Fibroblast of skin of scalp (primary cell): Measurements from ENCODE around the gene SIRT2.
"Not testable (repeated sequence)": the region's sequence is repeated elsewhere in the genome, so short reads cannot be mapped to it uniquely, and the experiment has no call there.

Source experiments
- DNase-seq: peaks from one replicate; pipeline ENCODE4 v3.0.0-alpha.2; 2013

SIRT2 gene

DNA sequence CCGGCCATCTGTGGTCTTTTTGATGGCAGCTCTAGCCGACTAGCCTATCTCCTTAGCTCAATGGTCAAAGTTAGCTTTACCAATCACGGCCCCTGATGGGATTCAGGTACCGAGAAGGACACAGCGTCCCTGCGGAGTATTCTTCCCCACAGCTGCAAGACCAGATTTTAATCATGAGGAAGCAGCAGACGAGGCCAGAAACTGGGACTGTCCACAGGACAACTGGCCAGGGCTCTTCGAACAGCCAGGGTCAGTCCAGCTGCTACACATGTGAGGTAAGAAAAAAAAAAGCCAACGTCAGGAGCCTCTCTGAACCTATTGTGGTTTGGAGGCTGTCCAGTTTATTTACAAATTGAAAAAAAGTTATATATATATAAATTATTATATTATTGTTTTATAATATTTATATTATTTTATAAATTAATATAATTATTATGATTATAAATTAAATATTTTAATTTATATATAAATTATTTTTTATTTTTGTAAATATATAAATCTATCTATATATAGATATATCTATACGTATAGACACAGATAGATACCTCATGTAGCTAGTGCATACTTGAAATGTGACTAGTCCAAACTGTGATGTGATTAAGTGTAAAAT lies 32.1 kb downstream of the SIRT2 start:
- no peak for DNase-seq

- DNase-seq = peak; percentile 33
Measured at GRCh38 chr19:38862321-38863059, 36.9 kb downstream of the SIRT2 start.

- DNase-seq = no peak
Measured at GRCh38 chr19:38861368-38861767, 38.0 kb downstream of the SIRT2 start.

DNA sequence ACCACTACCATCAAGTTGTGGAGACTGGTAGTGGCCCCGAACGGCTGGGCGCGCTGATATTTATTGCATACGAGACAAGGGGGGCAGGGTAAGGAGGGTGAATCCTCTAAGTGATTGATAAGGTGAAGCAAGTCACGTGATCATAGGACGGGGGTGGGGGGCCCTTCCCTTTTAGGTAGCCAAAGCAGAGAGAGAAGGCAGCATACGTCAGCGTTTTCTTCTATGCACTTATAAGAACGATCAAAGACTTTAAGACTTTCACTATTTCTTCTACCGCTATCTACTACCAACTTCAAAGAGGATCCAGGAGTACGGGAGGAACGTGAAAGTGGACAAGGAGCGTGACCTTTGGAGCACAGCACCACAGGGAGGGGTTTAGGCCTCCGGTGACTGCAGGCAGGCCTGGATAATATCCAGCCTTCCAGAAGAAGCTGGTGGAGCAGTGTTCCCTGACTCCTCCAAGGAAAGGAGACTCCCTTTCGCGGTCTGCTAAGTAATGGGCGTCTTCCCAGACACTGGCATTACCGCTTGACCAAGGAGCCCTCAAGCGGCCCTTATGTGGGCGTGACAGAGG lies 39.7 kb downstream of the SIRT2 start:
- DNase-seq = not testable (repeated sequence)

- DNase-seq = no peak
Measured at GRCh38 chr19:38856813-38857212, 42.6 kb downstream of the SIRT2 start.

GRCh38 chr19:38855751-38856150 lies 43.7 kb downstream of the SIRT2 start:
- not testable (repeated sequence) for DNase-seq

- not testable (repeated sequence) for DNase-seq
Measured at GRCh38 chr19:38854961-38855360, 44.5 kb downstream of the SIRT2 start.

- DNase-seq = no peak
Measured at GRCh38 chr19:38853214-38853613, 46.2 kb downstream of the SIRT2 start.

DNA sequence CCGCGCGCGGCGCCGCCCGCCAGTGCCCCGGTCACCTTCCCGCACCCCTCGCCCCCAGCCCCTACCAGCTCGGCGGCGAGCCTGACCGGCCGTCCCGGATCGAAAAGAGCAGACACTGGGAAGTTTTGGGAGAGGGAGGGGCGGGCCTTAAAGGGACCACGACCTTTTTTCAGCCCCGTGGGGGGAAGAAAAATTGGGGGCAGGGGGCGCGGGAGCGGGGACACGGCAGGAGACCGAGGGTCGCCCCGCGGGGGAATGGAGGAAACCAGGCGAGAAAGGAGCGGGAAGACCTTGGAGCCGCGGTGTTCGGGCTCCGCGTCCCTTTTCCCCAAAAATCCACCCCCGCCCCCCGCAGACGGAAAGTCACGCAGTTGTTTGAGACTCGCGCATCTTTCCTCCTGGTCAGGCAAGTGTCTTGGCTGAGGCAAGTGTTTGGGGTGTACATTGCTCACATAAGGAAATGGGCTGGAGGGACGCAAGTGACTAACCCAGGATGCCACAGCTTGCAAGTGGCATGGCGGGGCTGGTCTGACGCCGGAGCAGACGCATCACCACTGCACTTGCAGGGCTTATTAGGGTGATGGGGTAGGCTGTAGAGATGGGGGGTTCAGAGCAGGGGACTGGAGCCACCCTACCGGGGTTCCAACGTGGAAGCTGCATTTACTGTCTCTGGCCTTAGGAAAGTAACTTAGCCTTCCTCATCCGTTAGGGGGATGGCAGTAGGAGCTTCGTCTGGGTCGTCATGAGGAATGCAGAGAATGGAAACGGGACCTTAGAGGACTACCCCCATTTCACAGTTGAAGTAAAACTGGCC lies 47.0 kb downstream of the SIRT2 start:
- peak; percentile 67 for DNase-seq

GRCh38 chr19:38851622-38852230 lies 47.7 kb downstream of the SIRT2 start:
- peak; percentile 95 for DNase-seq

DNA sequence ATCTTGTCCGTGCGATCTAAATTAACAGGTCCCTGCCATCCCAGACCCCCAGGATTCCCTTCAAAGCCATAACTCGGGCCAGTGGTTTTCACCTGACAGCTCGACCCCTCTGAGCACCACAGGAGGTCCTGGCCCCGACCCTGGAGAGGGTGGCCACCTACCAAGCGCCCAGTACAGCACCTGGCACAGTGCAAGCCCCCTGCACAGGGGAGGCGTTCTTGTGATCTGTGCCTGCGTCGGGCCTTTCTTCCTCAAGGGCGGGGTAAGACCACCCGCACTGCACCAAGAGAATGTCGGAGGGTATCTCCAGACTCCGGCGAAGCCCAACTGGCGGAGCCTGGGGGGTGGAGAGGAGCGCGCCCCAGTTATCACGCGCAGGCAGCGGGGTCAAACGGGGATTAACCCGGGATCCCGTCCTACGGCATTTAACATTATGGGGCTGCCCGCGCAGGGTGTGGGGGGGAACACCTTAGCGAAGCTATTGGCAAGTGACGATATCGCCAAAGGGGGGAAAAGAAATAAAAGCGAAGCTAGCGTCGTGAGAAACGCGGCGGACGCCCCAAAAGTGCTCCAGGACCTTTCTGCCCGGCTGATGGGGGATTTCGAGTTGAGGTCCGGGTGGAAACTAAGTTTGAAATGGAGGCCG lies 48.3 kb downstream of the SIRT2 start:
- DNase-seq = no peak

GRCh38 chr19:38850436-38850975 lies 48.9 kb downstream of the SIRT2 start:
- no peak for DNase-seq

DNA sequence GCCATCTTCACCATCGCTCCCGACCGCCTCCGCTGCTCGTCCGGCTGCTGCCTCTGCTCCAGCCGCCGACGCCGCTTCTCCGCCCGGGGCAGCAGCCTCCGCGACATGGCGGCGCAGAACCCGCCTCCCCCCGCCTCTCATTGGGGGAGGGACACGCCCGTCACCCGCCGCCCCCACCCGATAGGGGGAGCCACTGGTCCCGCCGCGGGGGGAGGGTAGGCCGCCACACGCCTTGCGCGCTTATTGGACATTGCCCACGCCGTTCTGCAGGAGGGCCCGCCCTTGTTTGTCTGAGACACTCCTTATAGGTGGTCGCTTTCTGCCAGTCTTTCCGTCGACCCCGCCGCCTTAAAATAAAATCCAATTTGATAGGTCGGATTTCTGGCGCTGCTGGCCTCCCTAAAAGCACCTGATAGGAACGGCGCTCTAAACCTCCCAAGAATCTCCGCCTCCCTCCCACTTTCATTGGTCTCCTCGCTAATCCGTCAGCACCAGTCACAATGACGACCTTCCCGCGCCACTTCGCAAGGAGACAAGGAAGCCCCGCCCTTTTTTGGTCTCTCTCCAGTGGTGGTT lies 49.5 kb downstream of the SIRT2 start, which contains the start of gene HNRNPL:
Gene HNRNPL, minus strand, starts transcription at position 127 of the 576 bp plus-strand sequence. Its CDS starts 20 bp downstream, at position 107.
- peak; percentile 100 for DNase-seq

DNA sequence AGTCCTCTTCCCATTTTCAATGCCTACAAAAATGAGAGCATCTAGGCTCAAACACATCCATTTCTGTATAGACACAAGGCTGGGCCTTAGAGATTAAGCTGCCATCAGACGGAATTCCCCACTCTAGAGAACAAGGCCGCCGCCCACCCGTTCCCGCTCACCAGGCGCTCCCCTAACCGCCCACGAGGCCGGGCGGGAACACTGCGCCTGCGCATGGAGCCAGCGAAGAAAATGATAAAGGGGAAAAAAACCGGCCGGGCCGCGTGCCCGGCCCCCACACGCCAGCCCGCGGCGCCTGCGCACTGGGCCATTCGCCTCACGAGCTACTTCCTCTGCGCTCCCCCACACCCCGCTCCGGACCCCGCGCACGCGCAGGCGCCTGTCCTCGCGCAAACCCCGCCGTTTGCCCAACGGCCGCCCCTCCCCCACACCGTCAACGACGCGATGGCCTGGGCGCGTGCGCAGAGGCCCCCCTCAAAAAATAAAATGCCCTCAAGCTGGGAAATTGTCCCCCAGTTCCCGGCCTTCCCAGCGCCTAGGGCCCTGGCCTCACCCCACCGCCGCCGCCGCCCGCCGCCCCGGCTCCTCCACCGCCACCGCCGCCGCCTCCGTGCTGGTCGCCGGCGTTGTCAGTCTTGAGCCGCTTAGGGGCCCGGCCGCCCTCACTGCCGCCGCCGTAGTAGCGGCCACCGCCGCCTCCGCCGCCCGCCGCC lies 50.1 kb downstream of the SIRT2 start:
- DNase-seq = peak; percentile 97

DNA sequence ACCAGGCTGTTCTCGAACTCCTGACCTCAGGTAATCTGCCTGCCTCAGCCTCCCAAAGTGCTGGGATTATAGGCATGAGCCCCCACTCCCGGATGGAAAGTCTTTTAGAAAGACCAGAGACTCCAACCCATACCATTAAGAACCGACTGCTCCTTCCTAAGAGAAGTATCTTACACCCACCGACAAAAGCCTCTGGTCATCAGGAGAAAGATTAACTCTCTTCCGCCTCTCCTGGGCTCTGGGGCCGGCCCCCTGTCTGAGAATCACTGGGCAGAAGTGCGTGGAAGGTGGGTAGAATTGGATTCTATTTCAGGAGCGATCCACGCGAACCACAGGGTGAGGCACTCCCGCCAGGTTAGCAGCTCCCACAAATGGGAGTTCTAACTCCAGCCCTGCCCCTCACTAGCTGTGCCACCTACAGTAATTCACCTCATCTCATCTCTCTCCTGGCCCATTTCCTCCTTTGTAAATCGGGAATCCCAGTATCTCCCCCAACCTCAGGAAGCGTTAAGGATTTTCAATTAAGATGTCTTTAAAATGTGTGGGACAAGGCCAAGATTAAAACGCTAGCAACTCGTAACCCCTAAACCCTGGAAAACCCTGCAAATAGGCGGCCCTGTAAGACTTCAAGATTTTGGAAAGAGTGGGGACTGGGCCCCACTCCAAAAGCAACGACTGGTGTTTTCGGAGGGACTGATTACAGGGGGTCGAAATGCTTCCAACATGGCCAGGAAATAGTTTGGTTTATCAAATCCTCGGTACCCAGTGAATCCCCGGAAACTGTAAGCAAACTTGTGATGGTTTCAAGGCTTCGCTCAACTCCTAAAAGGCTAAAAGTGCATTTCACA lies 50.9 kb downstream of the SIRT2 start:
- no peak for DNase-seq

- no peak for DNase-seq
Measured at GRCh38 chr19:38846097-38846496, 53.3 kb downstream of the SIRT2 start.

DNA sequence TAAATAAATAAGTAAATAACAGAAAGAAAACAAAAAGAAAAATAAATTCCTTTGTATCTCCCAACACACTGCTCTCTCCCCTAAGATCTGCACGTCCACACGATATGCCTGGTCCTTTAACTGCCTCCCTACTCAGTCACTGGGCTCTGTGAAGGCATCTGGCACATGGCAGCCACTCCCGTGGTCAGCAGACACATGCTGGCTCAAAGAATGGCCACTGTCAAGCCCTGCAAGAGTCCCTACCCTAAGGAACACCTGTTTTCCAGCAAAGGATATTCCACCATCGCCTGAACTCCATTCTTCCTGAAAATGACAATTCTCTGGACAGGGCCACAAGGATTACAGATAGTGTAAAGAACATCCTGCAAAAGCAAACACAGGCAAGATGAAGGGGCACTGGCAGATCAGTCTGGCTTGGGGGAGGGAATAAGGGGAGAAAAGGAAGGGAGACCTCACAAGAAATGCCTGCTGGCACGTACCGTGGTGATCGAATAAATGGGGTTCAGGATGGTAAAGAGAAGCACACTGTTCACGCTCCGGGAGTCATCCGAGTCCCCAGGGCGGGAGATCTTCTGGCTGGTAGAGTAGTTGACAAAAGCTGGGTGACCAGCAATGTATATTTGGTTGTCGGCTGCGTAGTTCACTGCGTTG lies 53.9 kb downstream of the SIRT2 start:
- no peak for DNase-seq

DNA sequence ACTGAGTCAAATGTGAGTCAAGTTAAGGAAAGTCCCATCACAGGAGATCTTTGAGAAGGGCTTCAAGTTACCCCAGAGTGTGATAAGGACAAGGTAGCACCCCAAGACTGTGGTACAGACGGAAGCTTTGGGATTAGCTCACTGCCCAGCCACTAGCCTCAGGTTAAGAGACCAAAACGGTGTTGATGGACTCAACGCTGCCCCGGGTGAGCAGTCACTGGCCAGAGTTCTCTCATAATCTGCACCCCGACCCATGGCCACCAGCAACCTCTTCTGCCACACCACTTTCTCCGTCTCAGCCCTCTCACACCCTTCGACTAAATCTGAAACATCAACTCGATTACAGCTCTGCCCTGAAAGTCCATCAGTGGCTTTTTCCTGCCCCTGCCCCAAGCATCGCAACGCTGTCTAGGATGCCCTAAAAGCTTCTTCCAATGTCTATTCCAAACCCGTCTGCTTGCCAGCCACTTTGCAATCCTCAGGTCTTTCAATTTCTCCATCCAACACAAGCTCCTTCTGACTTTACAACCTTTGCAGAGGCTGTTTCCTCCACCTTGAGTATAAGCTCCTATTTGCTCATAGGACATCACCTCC lies 55.2 kb downstream of the SIRT2 start:
- no peak for DNase-seq
